ENCODE data around the gene EFNB2. TPM values are rescaled to one million over a fixed set of nuclear protein-coding genes. Genes with fewer than 3 reads are reported as not detected.
A peak's percentile ranks its signal among the peaks of the same experiment; 100 is the strongest.

The EFNB2 gene
- total and polyA plus RNA-seq, 2 of the 13 experiments (the other 11 are each of a cell fraction or from before 2014, with no cell fraction given), result 0.11 to 0.20 TPM

- TF ChIP-seq ZNF407 (CRISPR knock-in tag; IDR thresholded peaks at IDR 0.05; ENCODE audit: not compliant biosample characterization), result peak; percentile 76
- TF ChIP-seq GLI4 (CRISPR knock-in tag; IDR thresholded peaks at IDR 0.05; ENCODE audit: borderline replicate concordance), result 0 out of 2 replicates have a peak, but pooled peaks have one; percentile 69
- TF ChIP-seq ZNF441 (CRISPR knock-in tag; IDR thresholded peaks at IDR 0.05; ENCODE audit: borderline replicate concordance), result peak; percentile 67; the same call in 1 of the 2 replicates
- 0 out of 2 replicates have a peak, but pooled peaks have one; percentile 13 for TF ChIP-seq ARHGAP35 (CRISPR knock-in tag; IDR thresholded peaks at IDR 0.05; ENCODE audit: borderline replicate concordance)
- TF ChIP-seq RNF2 (conservative IDR thresholded peaks at IDR 0.05; ENCODE audit: low read depth), result peak; percentile 64
- peak; percentile 66; the same call in 1 of the 2 replicates for TF ChIP-seq ZNF878 (CRISPR knock-in tag; IDR thresholded peaks at IDR 0.05)
- no peak for TF ChIP-seq NR2F6 (IDR thresholded peaks at IDR 0.05)
- no peak for TF ChIP-seq NR2F6 (CRISPR knock-in tag; IDR thresholded peaks at IDR 0.05)
- peak; percentile 86 to 87 for TF ChIP-seq POLR2A (IDR thresholded peaks at IDR 0.05; ENCODE audit: insufficient read depth in 1 of 2, low read depth in 2 of 2, low read length in 2 of 2)
- TF ChIP-seq ZGPAT (CRISPR knock-in tag; IDR thresholded peaks at IDR 0.05), result peak; percentile 88
- peak; percentile 56; the same call in 1 of the 2 replicates for TF ChIP-seq ZNF607 (CRISPR knock-in tag; IDR thresholded peaks at IDR 0.05; ENCODE audit: borderline replicate concordance)
- TF ChIP-seq MYC (CRISPR knock-in tag; IDR thresholded peaks at IDR 0.05; ENCODE audit: borderline replicate concordance), result 0 out of 2 replicates have a peak, but pooled peaks have one; percentile 72
- no peak for TF ChIP-seq DDIT3 (CRISPR knock-in tag; IDR thresholded peaks at IDR 0.05)
- no peak for TF ChIP-seq EEA1 (CRISPR knock-in tag; IDR thresholded peaks at IDR 0.05; ENCODE audit: borderline replicate concordance)
- no peak for TF ChIP-seq SIN3B (IDR thresholded peaks at IDR 0.05; ENCODE audit: low read length)
- no peak for TF ChIP-seq ARNT (IDR thresholded peaks at IDR 0.05)
- peak; percentile 34; the same call in 1 of the 2 replicates for TF ChIP-seq ZNF790 (CRISPR knock-in tag; IDR thresholded peaks at IDR 0.05; ENCODE audit: borderline replicate concordance)
- peak; percentile 86 for TF ChIP-seq TAF1 (CRISPR knock-in tag; IDR thresholded peaks at IDR 0.05)
- TF ChIP-seq ZNF225 (CRISPR knock-in tag; IDR thresholded peaks at IDR 0.05), result 0 out of 2 replicates have a peak, but pooled peaks have one; percentile 51
Observed at GRCh38 chr13:106567474-106568298, 32.2 kb upstream of the EFNB2 start, which contains the start of gene ARGLU1 (continued).
